Heart left ventricle (tissue), 16 donors: ENCODE measurements around the gene DOCK1. TPM values are rescaled to one million over a fixed set of nuclear protein-coding genes. Genes with fewer than 3 reads are reported as not detected.

ENCODE experiments used
- ATAC-seq, 4 donors: fragments of 200-7000 bp; cut with Tn5 transposase; one replicate each; pipeline ENCODE4 v1.9.1; 2020 to 2022; ENCODE audit warnings: moderate library complexity in 4 of 4, mild to moderate bottlenecking in 3 of 4, moderate number of reproducible peaks in 1 of 4
- DNase-seq, 5 donors: peaks; one replicate each; pipeline ENCODE4 v3.0.0-alpha.2; 2020
- H3K27ac ChIP-seq, 12 donors: fragments of 200-600 bp; sonication (generic) in 4 of 12; one replicate each; pipeline versions ENCODE4 v1.5.0 to v1.8.0; 2016 to 2022; ENCODE audit warnings: mild to moderate bottlenecking in 2 of 12
- H3K27me3 ChIP-seq, 9 donors: fragments of 200-600 bp; sonication (generic) in 2 of 9; one replicate each; pipeline versions ENCODE4 v1.5.1 to v1.8.0; 2016 to 2022; ENCODE audit warnings: mild to moderate bottlenecking in 3 of 9
- H3K36me3 ChIP-seq, 9 donors: fragments of 200-600 bp; sonication (generic) in 2 of 9; one replicate each; pipeline versions ENCODE4 v1.5.0 to v1.8.0; 2018 to 2022; ENCODE audit warnings: mild to moderate bottlenecking in 2 of 9
- H3K4me1 ChIP-seq, 12 donors: fragments of 200-600 bp; sonication (generic) in 4 of 12; one replicate each; pipeline versions ENCODE4 v1.5.0 to v1.8.0; 2016 to 2022; ENCODE audit warnings: mild to moderate bottlenecking in 3 of 12
- H3K4me3 ChIP-seq, 12 donors: fragments of 200-600 bp; sonication (generic) in 4 of 12; one replicate each; pipeline versions ENCODE4 v1.5.0 to v1.8.0; 2017 to 2022; ENCODE audit warnings: mild to moderate bottlenecking in 9 of 12, moderate library complexity in 4 of 12
- H3K9me3 ChIP-seq, 12 donors: fragments of 200-600 bp; sonication (generic) in 4 of 12; one replicate each; pipeline versions ENCODE4 v1.5.0 to v1.8.0; 2016 to 2022; ENCODE audit warnings: mild to moderate bottlenecking in 1 of 12
- CTCF ChIP-seq, 12 donors: fragments of 200-600 bp; sonication (generic) in 4 of 12; IDR thresholded peaks; one replicate each; pipeline versions ENCODE4 v1.5.0 to v1.8.0; 2018 to 2022; ENCODE audit warnings: antibody characterized with exemption in 12 of 12, mild to moderate bottlenecking in 5 of 12
- POLR2A ChIP-seq, 2 donors: fragments of 450-650 bp; IDR thresholded peaks; one replicate each; pipeline ENCODE4 v1.6.1; 2017; ENCODE audit warnings: antibody characterized with exemption in 2 of 2, mild to moderate bottlenecking in 2 of 2, moderate library complexity in 2 of 2
- WGBS, 4 donors: extraction: QIAGEN DNeasy Blood & Tissue Kit in 2 of 4; methylation state at CpG; one replicate each; pipeline versions ENCODE4 v1.1.5 to v1.1.7; 2013 to 2018; 5-methylcytosine and 5-hydroxymethylcytosine counted together
- intact Hi-C, 10 donors: fragments of 100-400 bp; cut with DNase I; formaldehyde crosslinking; loops; one replicate each; pipeline versions ENCODE4 v1.11.1 to v1.14.2; 2022
- polyA plus RNA-seq, 2 donors: library from polyadenylated mRNA; stranded (reverse); fragments of 200-250 nt; gene quantifications; one replicate each; pipeline ENCODE4 v1.2.3, GENCODE V29; 2013
- total RNA-seq, 9 donors: library from RNA; depleted of rRNA in 2 of 9; stranded (reverse); fragments of >200 nt in 2 of 9; fragmentation: NEBNext Ultra II Directional in 3 of 9; extraction: Animal tissue kit (Norgen Biotek cat#: 25700) in 3 of 9; gene quantifications; one replicate each; pipeline versions ENCODE4 v1.1.0 to v1.2.4, GENCODE V29; 2016 to 2023
- donor health status: ischemic (EF 13 %, LVEDD 7.1; RV severe dilation, severe dysfunction).
- donor health status: healthy with polysubstance abuse.
- donor health status: DM: no; HTN: yes; CAD: no.
- donor health status: DM: no; HTN: no; CAD: no.
- donor health status: ischemic (EF 25% LVEDD 6.9; RV normal size, moderate dysfunction).
- donor health status: ischemic (EF 25% LVEDD 5.7; RV mildly dilated, moderate dysfunction).
- donor health status: healthy.
- donor health status: DM: yes; HTN: yes; CAD: no.
- donor health status: ischemic (EF 35%, LVEDD 5.7; RV mildly dilated, moderate dysfunction).
- donor health status: nonischemic (EF 11% LVEDD 7.7; RV severe dilation, severe dysfunction).
- donor health status: DM: yes; HTN: yes; CAD: no.
- donor health status: PGD.
- donor health status: ischemic (EF 29% LVEDD 5.4; RV normal size, mild dysfunction).
- donor health status: nonischemic (EF 23%, LVEDD 6.1; RV moderate dilation, normal function).

DOCK1 gene
- total and polyA plus RNA-seq, 11 donors, result 5.0 to 31.6 (median 18.6) TPM

- 91 to 98% (median 97%) methylated on average over 14 of the region's 14 CpGs for WGBS, 4 donors
- no peak for DNase-seq
- no peaks in the 10 kb centered on the region for H3K27me3 ChIP-seq
- intact Hi-C loops, result no loop called here
- no peaks in the 10 kb centered on the region for H3K4me1 ChIP-seq
- no peak for ATAC-seq
- H3K27ac ChIP-seq, result no peak overlapping the region
- H3K36me3 ChIP-seq, result peaks cover 0 to 97% (median 49%) of the 10 kb centered on the region in 9 donors
- TF ChIP-seq POLR2A (IDR thresholded peaks at IDR 0.05), result no peak
- no peak overlapping the region for H3K4me3 ChIP-seq
- peaks cover 0 to 8% (median 0%) of the 10 kb centered on the region in 12 donors for H3K9me3 ChIP-seq
Measured at GRCh38 chr10:127064474-127064873, 159.2 kb downstream of the DOCK1 start.

GRCh38 chr10:127067542-127068194 lies 162.4 kb downstream of the DOCK1 start:
- H3K36me3 ChIP-seq, result peaks cover 0 to 99% (median 56%) of the 10 kb centered on the region in 9 donors
- WGBS, 4 donors, result 95 to 99% (median 97%) methylated on average over 4 of the region's 4 CpGs
- intact Hi-C loops, result no loop called here

GRCh38 chr10:127068485-127068884 lies 163.3 kb downstream of the DOCK1 start:
- no peaks in the 10 kb centered on the region for H3K4me1 ChIP-seq
- ATAC-seq, result no peak
- no peaks in the 10 kb centered on the region for H3K9me3 ChIP-seq
- H3K4me3 ChIP-seq, result no peak overlapping the region
- no peak overlapping the region for H3K27ac ChIP-seq
- no peaks in the 10 kb centered on the region for H3K27me3 ChIP-seq
- no peak for DNase-seq
- intact Hi-C loops, result no loop called here
- TF ChIP-seq POLR2A (IDR thresholded peaks at IDR 0.05) (no peak), CTCF (IDR thresholded peaks at IDR 0.05) (no peak)
- peaks cover 0 to 99% (median 56%) of the 10 kb centered on the region in 9 donors for H3K36me3 ChIP-seq

More at GRCh38 chr10:127067542-127068194, 162.4 kb downstream of the DOCK1 start:
- no peaks in the 10 kb centered on the region for H3K4me1 ChIP-seq
- H3K27ac ChIP-seq, result no peak overlapping the region
- ATAC-seq (no peak), DNase-seq (no peak)
- H3K9me3 ChIP-seq, result no peaks in the 10 kb centered on the region
- TF ChIP-seq POLR2A (IDR thresholded peaks at IDR 0.05), result no peak
- no peak for TF ChIP-seq CTCF (IDR thresholded peaks at IDR 0.05)
- no peak overlapping the region for H3K4me3 ChIP-seq
- H3K27me3 ChIP-seq, result no peaks in the 10 kb centered on the region

GRCh38 chr10:127069436-127069835 lies 164.2 kb downstream of the DOCK1 start:
- 88 to 94% (median 91%) methylated on average over 4 of the region's 4 CpGs for WGBS, 4 donors
- H3K27me3 ChIP-seq, result no peaks in the 10 kb centered on the region
- DNase-seq (no peak), ATAC-seq (no peak)
- no peak overlapping the region for H3K27ac ChIP-seq
- no peaks in the 10 kb centered on the region for H3K4me1 ChIP-seq
- H3K4me3 ChIP-seq, result no peak overlapping the region
- H3K9me3 ChIP-seq, result no peaks in the 10 kb centered on the region
- H3K36me3 ChIP-seq, result peaks cover 0 to 99% (median 48%) of the 10 kb centered on the region in 9 donors
- TF ChIP-seq CTCF (IDR thresholded peaks at IDR 0.05), result no peak
- no peak for TF ChIP-seq POLR2A (IDR thresholded peaks at IDR 0.05)
- intact Hi-C loops, result no loop called here

GRCh38 chr10:127071126-127071525 lies 165.9 kb downstream of the DOCK1 start:
- no peaks in the 10 kb centered on the region for H3K27me3 ChIP-seq
- H3K4me1 ChIP-seq, result no peaks in the 10 kb centered on the region
- ATAC-seq (no peak), DNase-seq (no peak)
- H3K36me3 ChIP-seq, result peaks cover 0 to 97% (median 53%) of the 10 kb centered on the region in 9 donors
- no peaks in the 10 kb centered on the region for H3K9me3 ChIP-seq
- no peak overlapping the region for H3K27ac ChIP-seq
- intact Hi-C loops, result no loop called here
- TF ChIP-seq POLR2A (IDR thresholded peaks at IDR 0.05) (no peak), CTCF (IDR thresholded peaks at IDR 0.05) (no peak)
- 84 to 97% (median 89%) methylated on average over 2 of the region's 2 CpGs for WGBS, 4 donors
- no peak overlapping the region for H3K4me3 ChIP-seq
